ENCODE measurements around the gene TMEM131.

DNA sequence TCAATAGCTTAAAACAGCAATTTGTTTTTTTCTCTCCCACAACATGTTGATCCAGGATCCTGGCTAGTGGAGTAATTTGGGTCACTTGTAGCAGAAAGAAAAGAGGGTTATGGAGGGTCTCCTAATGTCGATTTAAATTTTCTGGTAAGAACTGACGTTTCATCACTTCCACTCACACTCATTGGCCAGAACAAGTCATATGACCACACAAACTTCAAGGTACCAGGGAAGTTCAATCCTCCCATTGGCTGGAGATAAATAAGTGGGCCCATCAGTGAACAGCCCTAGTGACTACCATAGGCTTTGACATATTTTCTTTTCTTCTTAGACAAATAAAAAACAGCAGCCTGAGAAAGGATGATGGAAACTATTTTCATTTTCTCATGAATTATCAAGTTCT, 8.3 kb upstream of the TMEM131 start:
- TF ChIP-seq POLR2A (IDR thresholded peaks at IDR 0.05): no peak
- TF ChIP-seq, protein P1, sequence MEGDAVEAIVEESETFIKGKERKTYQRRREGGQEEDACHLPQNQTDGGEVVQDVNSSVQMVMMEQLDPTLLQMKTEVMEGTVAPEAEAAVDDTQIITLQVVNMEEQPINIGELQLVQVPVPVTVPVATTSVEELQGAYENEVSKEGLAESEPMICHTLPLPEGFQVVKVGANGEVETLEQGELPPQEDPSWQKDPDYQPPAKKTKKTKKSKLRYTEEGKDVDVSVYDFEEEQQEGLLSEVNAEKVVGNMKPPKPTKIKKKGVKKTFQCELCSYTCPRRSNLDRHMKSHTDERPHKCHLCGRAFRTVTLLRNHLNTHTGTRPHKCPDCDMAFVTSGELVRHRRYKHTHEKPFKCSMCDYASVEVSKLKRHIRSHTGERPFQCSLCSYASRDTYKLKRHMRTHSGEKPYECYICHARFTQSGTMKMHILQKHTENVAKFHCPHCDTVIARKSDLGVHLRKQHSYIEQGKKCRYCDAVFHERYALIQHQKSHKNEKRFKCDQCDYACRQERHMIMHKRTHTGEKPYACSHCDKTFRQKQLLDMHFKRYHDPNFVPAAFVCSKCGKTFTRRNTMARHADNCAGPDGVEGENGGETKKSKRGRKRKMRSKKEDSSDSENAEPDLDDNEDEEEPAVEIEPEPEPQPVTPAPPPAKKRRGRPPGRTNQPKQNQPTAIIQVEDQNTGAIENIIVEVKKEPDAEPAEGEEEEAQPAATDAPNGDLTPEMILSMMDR (IDR thresholded peaks at IDR 0.05): no peak
- no peak for TF ChIP-seq EP300 (IDR thresholded peaks at IDR 0.05; ENCODE audit: low read depth)
- no peak for TF ChIP-seq POLR2AphosphoS5 (IDR thresholded peaks at IDR 0.05)

Measured in transverse colon (tissue), 4 donors.